ENCODE data around the gene BRI3BP. TPM values are rescaled to one million over a fixed set of nuclear protein-coding genes. Genes with fewer than 3 reads are reported as not detected.
A peak's percentile ranks its signal among the peaks of the same experiment; 100 is the strongest.

BRI3BP gene
- total and polyA plus RNA-seq, 9 of the 15 experiments (the other 6 are each of a cell fraction or from before 2014, with no cell fraction given), result 12.3 to 25.0 (median 16.6) TPM

DNA sequence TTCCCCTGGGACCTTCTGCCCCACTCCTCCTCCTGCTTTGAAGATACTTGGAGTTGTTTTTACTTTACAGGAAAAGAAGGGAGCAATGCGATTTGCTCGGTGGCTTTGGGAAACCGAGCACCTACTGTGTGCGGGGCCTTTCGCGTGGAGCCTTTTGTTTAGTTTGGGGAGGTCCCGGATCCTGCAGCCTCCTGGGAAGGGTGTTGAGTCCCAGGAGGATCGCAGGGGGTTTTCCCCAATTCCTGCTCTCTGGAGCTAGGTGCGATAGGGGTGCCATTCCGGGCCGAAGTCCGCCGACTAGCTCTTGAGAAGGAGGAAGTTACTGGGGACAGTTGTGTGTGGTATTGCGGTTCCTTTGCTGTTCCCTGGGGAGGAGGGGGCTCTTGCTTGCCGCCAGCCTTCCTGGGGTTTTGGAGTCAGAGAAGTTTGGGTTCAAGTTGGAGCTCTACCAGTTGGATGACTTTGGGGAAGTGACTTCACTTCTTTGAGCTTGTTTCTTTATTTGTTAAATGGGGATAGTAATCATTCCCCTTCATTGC is 1.1 kb downstream of the BRI3BP start (continued):
- TF ChIP-seq, protein P1, sequence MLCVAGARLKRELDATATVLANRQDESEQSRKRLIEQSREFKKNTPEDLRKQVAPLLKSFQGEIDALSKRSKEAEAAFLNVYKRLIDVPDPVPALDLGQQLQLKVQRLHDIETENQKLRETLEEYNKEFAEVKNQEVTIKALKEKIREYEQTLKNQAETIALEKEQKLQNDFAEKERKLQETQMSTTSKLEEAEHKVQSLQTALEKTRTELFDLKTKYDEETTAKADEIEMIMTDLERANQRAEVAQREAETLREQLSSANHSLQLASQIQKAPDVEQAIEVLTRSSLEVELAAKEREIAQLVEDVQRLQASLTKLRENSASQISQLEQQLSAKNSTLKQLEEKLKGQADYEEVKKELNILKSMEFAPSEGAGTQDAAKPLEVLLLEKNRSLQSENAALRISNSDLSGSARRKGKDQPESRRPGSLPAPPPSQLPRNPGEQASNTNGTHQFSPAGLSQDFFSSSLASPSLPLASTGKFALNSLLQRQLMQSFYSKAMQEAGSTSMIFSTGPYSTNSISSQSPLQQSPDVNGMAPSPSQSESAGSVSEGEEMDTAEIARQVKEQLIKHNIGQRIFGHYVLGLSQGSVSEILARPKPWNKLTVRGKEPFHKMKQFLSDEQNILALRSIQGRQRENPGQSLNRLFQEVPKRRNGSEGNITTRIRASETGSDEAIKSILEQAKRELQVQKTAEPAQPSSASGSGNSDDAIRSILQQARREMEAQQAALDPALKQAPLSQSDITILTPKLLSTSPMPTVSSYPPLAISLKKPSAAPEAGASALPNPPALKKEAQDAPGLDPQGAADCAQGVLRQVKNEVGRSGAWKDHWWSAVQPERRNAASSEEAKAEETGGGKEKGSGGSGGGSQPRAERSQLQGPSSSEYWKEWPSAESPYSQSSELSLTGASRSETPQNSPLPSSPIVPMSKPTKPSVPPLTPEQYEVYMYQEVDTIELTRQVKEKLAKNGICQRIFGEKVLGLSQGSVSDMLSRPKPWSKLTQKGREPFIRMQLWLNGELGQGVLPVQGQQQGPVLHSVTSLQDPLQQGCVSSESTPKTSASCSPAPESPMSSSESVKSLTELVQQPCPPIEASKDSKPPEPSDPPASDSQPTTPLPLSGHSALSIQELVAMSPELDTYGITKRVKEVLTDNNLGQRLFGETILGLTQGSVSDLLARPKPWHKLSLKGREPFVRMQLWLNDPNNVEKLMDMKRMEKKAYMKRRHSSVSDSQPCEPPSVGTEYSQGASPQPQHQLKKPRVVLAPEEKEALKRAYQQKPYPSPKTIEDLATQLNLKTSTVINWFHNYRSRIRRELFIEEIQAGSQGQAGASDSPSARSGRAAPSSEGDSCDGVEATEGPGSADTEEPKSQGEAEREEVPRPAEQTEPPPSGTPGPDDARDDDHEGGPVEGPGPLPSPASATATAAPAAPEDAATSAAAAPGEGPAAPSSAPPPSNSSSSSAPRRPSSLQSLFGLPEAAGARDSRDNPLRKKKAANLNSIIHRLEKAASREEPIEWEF (CRISPR knock-in tag; IDR thresholded peaks at IDR 0.05), result no peak
- TF ChIP-seq SAP30 (IDR thresholded peaks at IDR 0.05; ENCODE audit: borderline replicate concordance, insufficient read depth, low read depth, low read length, poor library complexity, severe bottlenecking) (peak; percentile 58), TAF1 (IDR thresholded peaks at IDR 0.05; ENCODE audit: control insufficient read depth, extremely low read depth, insufficient read depth, low read length, severe bottlenecking) (no peak), SRF (CRISPR knock-in tag; IDR thresholded peaks at IDR 0.05) (no peak), CCAR2 (IDR thresholded peaks at IDR 0.05; ENCODE audit: low read depth, low read length) (no peak), MCM5 (IDR thresholded peaks at IDR 0.05; ENCODE audit: low read depth) (no peak), EP400 (IDR thresholded peaks at IDR 0.05) (peak; percentile 42; the same call in 1 of the 2 replicates), MTA3 (IDR thresholded peaks at IDR 0.05; ENCODE audit: borderline replicate concordance) (no peak)
- TF ChIP-seq, protein P2, sequence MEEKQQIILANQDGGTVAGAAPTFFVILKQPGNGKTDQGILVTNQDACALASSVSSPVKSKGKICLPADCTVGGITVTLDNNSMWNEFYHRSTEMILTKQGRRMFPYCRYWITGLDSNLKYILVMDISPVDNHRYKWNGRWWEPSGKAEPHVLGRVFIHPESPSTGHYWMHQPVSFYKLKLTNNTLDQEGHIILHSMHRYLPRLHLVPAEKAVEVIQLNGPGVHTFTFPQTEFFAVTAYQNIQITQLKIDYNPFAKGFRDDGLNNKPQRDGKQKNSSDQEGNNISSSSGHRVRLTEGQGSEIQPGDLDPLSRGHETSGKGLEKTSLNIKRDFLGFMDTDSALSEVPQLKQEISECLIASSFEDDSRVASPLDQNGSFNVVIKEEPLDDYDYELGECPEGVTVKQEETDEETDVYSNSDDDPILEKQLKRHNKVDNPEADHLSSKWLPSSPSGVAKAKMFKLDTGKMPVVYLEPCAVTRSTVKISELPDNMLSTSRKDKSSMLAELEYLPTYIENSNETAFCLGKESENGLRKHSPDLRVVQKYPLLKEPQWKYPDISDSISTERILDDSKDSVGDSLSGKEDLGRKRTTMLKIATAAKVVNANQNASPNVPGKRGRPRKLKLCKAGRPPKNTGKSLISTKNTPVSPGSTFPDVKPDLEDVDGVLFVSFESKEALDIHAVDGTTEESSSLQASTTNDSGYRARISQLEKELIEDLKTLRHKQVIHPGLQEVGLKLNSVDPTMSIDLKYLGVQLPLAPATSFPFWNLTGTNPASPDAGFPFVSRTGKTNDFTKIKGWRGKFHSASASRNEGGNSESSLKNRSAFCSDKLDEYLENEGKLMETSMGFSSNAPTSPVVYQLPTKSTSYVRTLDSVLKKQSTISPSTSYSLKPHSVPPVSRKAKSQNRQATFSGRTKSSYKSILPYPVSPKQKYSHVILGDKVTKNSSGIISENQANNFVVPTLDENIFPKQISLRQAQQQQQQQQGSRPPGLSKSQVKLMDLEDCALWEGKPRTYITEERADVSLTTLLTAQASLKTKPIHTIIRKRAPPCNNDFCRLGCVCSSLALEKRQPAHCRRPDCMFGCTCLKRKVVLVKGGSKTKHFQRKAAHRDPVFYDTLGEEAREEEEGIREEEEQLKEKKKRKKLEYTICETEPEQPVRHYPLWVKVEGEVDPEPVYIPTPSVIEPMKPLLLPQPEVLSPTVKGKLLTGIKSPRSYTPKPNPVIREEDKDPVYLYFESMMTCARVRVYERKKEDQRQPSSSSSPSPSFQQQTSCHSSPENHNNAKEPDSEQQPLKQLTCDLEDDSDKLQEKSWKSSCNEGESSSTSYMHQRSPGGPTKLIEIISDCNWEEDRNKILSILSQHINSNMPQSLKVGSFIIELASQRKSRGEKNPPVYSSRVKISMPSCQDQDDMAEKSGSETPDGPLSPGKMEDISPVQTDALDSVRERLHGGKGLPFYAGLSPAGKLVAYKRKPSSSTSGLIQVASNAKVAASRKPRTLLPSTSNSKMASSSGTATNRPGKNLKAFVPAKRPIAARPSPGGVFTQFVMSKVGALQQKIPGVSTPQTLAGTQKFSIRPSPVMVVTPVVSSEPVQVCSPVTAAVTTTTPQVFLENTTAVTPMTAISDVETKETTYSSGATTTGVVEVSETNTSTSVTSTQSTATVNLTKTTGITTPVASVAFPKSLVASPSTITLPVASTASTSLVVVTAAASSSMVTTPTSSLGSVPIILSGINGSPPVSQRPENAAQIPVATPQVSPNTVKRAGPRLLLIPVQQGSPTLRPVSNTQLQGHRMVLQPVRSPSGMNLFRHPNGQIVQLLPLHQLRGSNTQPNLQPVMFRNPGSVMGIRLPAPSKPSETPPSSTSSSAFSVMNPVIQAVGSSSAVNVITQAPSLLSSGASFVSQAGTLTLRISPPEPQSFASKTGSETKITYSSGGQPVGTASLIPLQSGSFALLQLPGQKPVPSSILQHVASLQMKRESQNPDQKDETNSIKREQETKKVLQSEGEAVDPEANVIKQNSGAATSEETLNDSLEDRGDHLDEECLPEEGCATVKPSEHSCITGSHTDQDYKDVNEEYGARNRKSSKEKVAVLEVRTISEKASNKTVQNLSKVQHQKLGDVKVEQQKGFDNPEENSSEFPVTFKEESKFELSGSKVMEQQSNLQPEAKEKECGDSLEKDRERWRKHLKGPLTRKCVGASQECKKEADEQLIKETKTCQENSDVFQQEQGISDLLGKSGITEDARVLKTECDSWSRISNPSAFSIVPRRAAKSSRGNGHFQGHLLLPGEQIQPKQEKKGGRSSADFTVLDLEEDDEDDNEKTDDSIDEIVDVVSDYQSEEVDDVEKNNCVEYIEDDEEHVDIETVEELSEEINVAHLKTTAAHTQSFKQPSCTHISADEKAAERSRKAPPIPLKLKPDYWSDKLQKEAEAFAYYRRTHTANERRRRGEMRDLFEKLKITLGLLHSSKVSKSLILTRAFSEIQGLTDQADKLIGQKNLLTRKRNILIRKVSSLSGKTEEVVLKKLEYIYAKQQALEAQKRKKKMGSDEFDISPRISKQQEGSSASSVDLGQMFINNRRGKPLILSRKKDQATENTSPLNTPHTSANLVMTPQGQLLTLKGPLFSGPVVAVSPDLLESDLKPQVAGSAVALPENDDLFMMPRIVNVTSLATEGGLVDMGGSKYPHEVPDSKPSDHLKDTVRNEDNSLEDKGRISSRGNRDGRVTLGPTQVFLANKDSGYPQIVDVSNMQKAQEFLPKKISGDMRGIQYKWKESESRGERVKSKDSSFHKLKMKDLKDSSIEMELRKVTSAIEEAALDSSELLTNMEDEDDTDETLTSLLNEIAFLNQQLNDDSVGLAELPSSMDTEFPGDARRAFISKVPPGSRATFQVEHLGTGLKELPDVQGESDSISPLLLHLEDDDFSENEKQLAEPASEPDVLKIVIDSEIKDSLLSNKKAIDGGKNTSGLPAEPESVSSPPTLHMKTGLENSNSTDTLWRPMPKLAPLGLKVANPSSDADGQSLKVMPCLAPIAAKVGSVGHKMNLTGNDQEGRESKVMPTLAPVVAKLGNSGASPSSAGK (IDR thresholded peaks at IDR 0.05), result no peak
